Natural killer cell (primary cell): ENCODE data around the gene ROBO2. TPM values are rescaled to one million over a fixed set of nuclear protein-coding genes. Genes with fewer than 3 reads are reported as not detected.

Source experiments
- ATAC-seq, 3 donors: fragments of 150-1000 bp in 2 of 3; fragments of 200-7000 bp in 1 of 3; cut with Tn5 transposase; 1 replicate in 1 of 3; 2 replicates in 2 of 3; pipeline ENCODE4 v1.10.0; 2021; ENCODE audit warnings: mild to moderate bottlenecking in 2 of 3, moderate library complexity in 2 of 3
- DNase-seq, 2 donors: peaks; one replicate each; pipeline versions ENCODE4 v3.0.0 to v3.0.0-alpha.2; 2013 to 2021; ENCODE audit warnings: mixed read lengths in 1 of 2
- H3K27ac ChIP-seq: one replicate; pipeline ENCODE4 v1.5.1; 2013; ENCODE audit warnings: mild to moderate bottlenecking, low read length
- H3K27me3 ChIP-seq: one replicate; pipeline ENCODE4 v1.6.1; 2013; ENCODE audit warnings: low read length; ENCODE audit not compliant: control insufficient read depth, insufficient read depth
- H3K36me3 ChIP-seq: one replicate; pipeline ENCODE4 v1.6.1; 2013; ENCODE audit warnings: low read length; ENCODE audit not compliant: control insufficient read depth, insufficient read depth
- H3K4me1 ChIP-seq: one replicate; pipeline ENCODE4 v1.6.1; 2013; ENCODE audit warnings: low read length; ENCODE audit not compliant: control insufficient read depth, insufficient read depth
- H3K4me3 ChIP-seq: one replicate; pipeline ENCODE4 v1.5.1; 2013; ENCODE audit warnings: low read length
- H3K9me3 ChIP-seq: one replicate; pipeline ENCODE4 v1.6.1; 2013; ENCODE audit warnings: low read length; ENCODE audit not compliant: control insufficient read depth, insufficient read depth
- H3K27ac Mint-ChIP-seq, 2 donors: one replicate each; pipeline ENCODE4 v1.8.0; 2022; ENCODE audit warnings: mild to moderate bottlenecking in 2 of 2, mixed read lengths in 2 of 2, moderate library complexity in 1 of 2
- H3K27me3 Mint-ChIP-seq, 2 donors: one replicate each; pipeline ENCODE4 v1.8.0; 2022; ENCODE audit warnings: low read depth in 2 of 2, mixed read lengths in 2 of 2
- H3K36me3 Mint-ChIP-seq: one replicate; pipeline ENCODE4 v1.8.0; 2022; ENCODE audit warnings: mixed read lengths
- H3K4me1 Mint-ChIP-seq, 2 donors: one replicate each; pipeline ENCODE4 v1.8.0; 2022; ENCODE audit warnings: mixed read lengths in 2 of 2
- H3K4me3 Mint-ChIP-seq: one replicate; pipeline ENCODE4 v1.8.0; 2022; ENCODE audit warnings: mild to moderate bottlenecking, moderate library complexity, mixed read lengths
- H3K9me3 Mint-ChIP-seq, 2 donors: one replicate each; pipeline ENCODE4 v1.8.0; 2022; ENCODE audit warnings: mixed read lengths in 2 of 2
- WGBS: methylation state at CpG from one replicate; pipeline ENCODE4 v1.1.7; 2013; ENCODE audit warnings: missing lambda C conversion rate; ENCODE audit not compliant: insufficient coverage; 5-methylcytosine and 5-hydroxymethylcytosine counted together
- intact Hi-C: fragments of 100-400 bp; cut with micrococcal nuclease; formaldehyde crosslinking; loops from one replicate; pipeline ENCODE4 v1.14.2; 2022
- total RNA-seq, 4 donors: library from RNA; stranded (reverse); fragments of 120-200 nt in 1 of 4; gene quantifications; one replicate each; pipeline versions ENCODE4 v1.2.3 to v1.2.4, GENCODE V29; 2013 to 2022
- TF ChIP-seq, protein P1 (sequence below): fragments of 200-600 bp; IDR thresholded peaks from one replicate; pipeline ENCODE4 v1.8.0; 2022; ENCODE audit warnings: antibody characterized with exemption

ROBO2 gene
- total RNA-seq, 3 donors from 2014 or later (not counting 1 experiment from before 2014, with no cell fraction given), result not detected

- peaks cover 12 to 16% of the 10 kb centered on the region in 2 donors for H3K9me3 Mint-ChIP-seq
- H3K27me3 Mint-ChIP-seq, result no peaks in the 10 kb centered on the region
- no peaks in the 10 kb centered on the region for H3K9me3 ChIP-seq
- DNase-seq (no peak), ATAC-seq (no peak)
- no peaks in the 10 kb centered on the region for H3K36me3 Mint-ChIP-seq
- H3K4me3 Mint-ChIP-seq, result no peak overlapping the region
- H3K36me3 ChIP-seq, result no peaks in the 10 kb centered on the region
- intact Hi-C loops, result no loop called here
- H3K4me1 Mint-ChIP-seq, result no peaks in the 10 kb centered on the region
- H3K27ac ChIP-seq, result no peak overlapping the region
- TF ChIP-seq, protein P1, sequence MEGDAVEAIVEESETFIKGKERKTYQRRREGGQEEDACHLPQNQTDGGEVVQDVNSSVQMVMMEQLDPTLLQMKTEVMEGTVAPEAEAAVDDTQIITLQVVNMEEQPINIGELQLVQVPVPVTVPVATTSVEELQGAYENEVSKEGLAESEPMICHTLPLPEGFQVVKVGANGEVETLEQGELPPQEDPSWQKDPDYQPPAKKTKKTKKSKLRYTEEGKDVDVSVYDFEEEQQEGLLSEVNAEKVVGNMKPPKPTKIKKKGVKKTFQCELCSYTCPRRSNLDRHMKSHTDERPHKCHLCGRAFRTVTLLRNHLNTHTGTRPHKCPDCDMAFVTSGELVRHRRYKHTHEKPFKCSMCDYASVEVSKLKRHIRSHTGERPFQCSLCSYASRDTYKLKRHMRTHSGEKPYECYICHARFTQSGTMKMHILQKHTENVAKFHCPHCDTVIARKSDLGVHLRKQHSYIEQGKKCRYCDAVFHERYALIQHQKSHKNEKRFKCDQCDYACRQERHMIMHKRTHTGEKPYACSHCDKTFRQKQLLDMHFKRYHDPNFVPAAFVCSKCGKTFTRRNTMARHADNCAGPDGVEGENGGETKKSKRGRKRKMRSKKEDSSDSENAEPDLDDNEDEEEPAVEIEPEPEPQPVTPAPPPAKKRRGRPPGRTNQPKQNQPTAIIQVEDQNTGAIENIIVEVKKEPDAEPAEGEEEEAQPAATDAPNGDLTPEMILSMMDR, result no peak
- no peaks in the 10 kb centered on the region for H3K4me1 ChIP-seq
- 100% methylated on average over 2 of the region's 2 CpGs for WGBS
- H3K27me3 ChIP-seq, result no peaks in the 10 kb centered on the region
- H3K4me3 ChIP-seq, result no peak overlapping the region
- no peak overlapping the region for H3K27ac Mint-ChIP-seq
Observed at GRCh38 chr3:77262361-77262760, 222.5 kb downstream of the ROBO2 start.

- H3K27me3 Mint-ChIP-seq, result no peaks in the 10 kb centered on the region
- Histone ChIP-seq H3K9me3 (no peaks in the 10 kb centered on the region), H3K27me3 (no peaks in the 10 kb centered on the region), H3K36me3 (no peaks in the 10 kb centered on the region), H3K4me1 (no peaks in the 10 kb centered on the region), H3K4me3 (no peak overlapping the region), H3K27ac (no peak overlapping the region)
- H3K9me3 Mint-ChIP-seq, result peaks cover 14% of the 10 kb centered on the region in 2 donors
- intact Hi-C loops, result no loop called here
- 89% methylated on average over 3 of the region's 3 CpGs for WGBS
- no peak overlapping the region for H3K4me3 Mint-ChIP-seq
- DNase-seq, result no peak
- TF ChIP-seq, protein P1, result no peak
- no peaks in the 10 kb centered on the region for H3K36me3 Mint-ChIP-seq
- H3K27ac Mint-ChIP-seq, result no peak overlapping the region
- no peak for ATAC-seq
- H3K4me1 Mint-ChIP-seq, result no peaks in the 10 kb centered on the region
Observed at GRCh38 chr3:77267589-77267988, 227.7 kb downstream of the ROBO2 start.

GRCh38 chr3:77271306-77271705 lies 231.4 kb downstream of the ROBO2 start:
- H3K27me3 ChIP-seq, result no peaks in the 10 kb centered on the region
- TF ChIP-seq, protein P1, result no peak
- no peaks in the 10 kb centered on the region for H3K4me1 ChIP-seq
- DNase-seq, result no peak
- Mint-ChIP-seq H3K36me3 (no peaks in the 10 kb centered on the region), H3K27ac (no peak overlapping the region), H3K27me3 (no peaks in the 10 kb centered on the region), H3K9me3 (peaks cover 6 to 8% of the 10 kb centered on the region in 2 donors), H3K4me1 (no peaks in the 10 kb centered on the region), H3K4me3 (no peak overlapping the region)
- no peak overlapping the region for H3K27ac ChIP-seq
- no CpG with 5 or more reads among the region's 1 CpG for WGBS
- no peak overlapping the region for H3K4me3 ChIP-seq
- no peak for ATAC-seq
- intact Hi-C loops, result no loop called here
- H3K36me3 ChIP-seq, result no peaks in the 10 kb centered on the region
- no peaks in the 10 kb centered on the region for H3K9me3 ChIP-seq

DNA sequence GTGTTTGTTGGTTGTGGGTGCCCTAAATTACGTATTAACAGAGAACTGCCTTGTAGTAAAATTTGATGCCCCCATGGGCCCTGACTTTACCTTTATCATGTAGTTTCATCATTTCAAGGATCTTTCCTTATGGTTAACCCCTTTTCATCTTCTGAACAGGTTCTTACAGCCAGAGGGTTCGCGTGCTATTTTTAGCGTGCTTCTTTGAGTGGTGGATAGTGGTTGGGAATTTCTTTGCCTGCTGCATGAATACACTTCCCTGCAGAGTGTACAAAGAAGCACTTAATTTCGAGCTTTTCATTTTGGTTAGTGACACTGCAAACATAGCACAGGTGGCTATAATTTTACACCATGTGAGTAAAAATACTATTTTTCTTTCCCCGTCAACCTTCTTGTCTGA lies 231.8 kb downstream of the ROBO2 start:
- intact Hi-C loops, result no loop called here
- Mint-ChIP-seq H3K4me1 (no peaks in the 10 kb centered on the region), H3K27me3 (no peaks in the 10 kb centered on the region), H3K9me3 (peaks cover 4 to 7% of the 10 kb centered on the region in 2 donors), H3K36me3 (no peaks in the 10 kb centered on the region), H3K4me3 (no peak overlapping the region), H3K27ac (no peak overlapping the region)
- TF ChIP-seq, protein P1, result no peak
- peaks cover 2% of the 10 kb centered on the region for H3K9me3 ChIP-seq
- no peak for ATAC-seq
- no peaks in the 10 kb centered on the region for H3K27me3 ChIP-seq
- no peaks in the 10 kb centered on the region for H3K36me3 ChIP-seq
- DNase-seq, result no peak
- 86% methylated on average over 4 of the region's 6 CpGs for WGBS
- no peak overlapping the region for H3K27ac ChIP-seq
- no peak overlapping the region for H3K4me3 ChIP-seq
- no peaks in the 10 kb centered on the region for H3K4me1 ChIP-seq
